GM12878 (cell line): ENCODE measurements around the gene NDNF. TPM values are rescaled to one million over a fixed set of nuclear protein-coding genes. Genes with fewer than 3 reads are reported as not detected.

Experiments
- ATAC-seq: fragments of 200-7000 bp; cut with Tn5 transposase; 3 replicates; pipeline ENCODE4 v1.9.1; 2020; ENCODE audit warnings: mild to moderate bottlenecking, moderate library complexity
- BruUV-seq: library from RNA; stranded (reverse); fragments of 400-500 nt; replicated peaks from 2 replicates; lab custom pipeline; 2021; lab: Mats Ljungman, UMichigan
- CTCF ChIA-PET: fragments of 300-600 bp; sonication (Branson Sonifier 250); formaldehyde crosslinking; extraction: SDS; loops from one replicate; lab custom pipeline; 2021; ENCODE audit warnings: inconsistent platforms; lab: Yijun Ruan, JAX
- POLR2A ChIA-PET: fragments of 350-600 bp; formaldehyde crosslinking; extraction: SDS; loops from one replicate; lab custom pipeline; 2021; ENCODE audit warnings: inconsistent platforms; lab: Charles Lee
- RAD21 ChIA-PET: fragments of 300-600 bp; sonication (Branson Sonifier 250); formaldehyde crosslinking; loops from one replicate; lab custom pipeline; 2023; ENCODE audit warnings: antibody characterized with exemption; ENCODE audit not compliant: unreplicated experiment; lab: Charles Lee
- SMC1A ChIA-PET: fragments of 300-600 bp; sonication (Branson Sonifier 250); formaldehyde crosslinking; loops from one replicate; lab custom pipeline; 2023; ENCODE audit not compliant: unreplicated experiment, uncharacterized antibody; lab: Charles Lee
- DNase-seq: peaks from one replicate; pipeline ENCODE4 v3.0.0-alpha.2; 2011; ENCODE audit warnings: low read depth, low spot score
- FAIRE-seq: peaks from 3 replicates; lab custom pipeline; 2011; peaks lifted over from hg19 to GRCh38; lab: Jason Lieb, UNC
- H2AFZ ChIP-seq: 2 replicates; pipeline ENCODE4 v1.6.0; 2011; ENCODE audit warnings: low read depth, low read length, control low read depth; ENCODE audit not compliant: control insufficient read depth
- H3K27ac ChIP-seq: 2 replicates; pipeline ENCODE4 v1.5.1; 2011; ENCODE audit warnings: control low read depth; ENCODE audit not compliant: control insufficient read depth, insufficient read depth
- H3K27me3 ChIP-seq, 2 experiments: replicated peaks in 1 of 2; 2 replicates each; pipeline versions ENCODE4 v1.6.0 to v1.6.1; 2011; ENCODE audit warnings: low read length in 1 of 2; ENCODE audit not compliant: control insufficient read depth in 2 of 2, insufficient read depth in 2 of 2
- H3K36me3 ChIP-seq, 2 experiments: 2 replicates each; pipeline ENCODE4 v1.5.1; 2011; ENCODE audit warnings: low read length in 1 of 2; ENCODE audit not compliant: control insufficient read depth in 2 of 2, insufficient read depth in 2 of 2
- H3K4me1 ChIP-seq: 2 replicates; pipeline ENCODE4 v1.6.1; 2011; ENCODE audit warnings: mild to moderate bottlenecking, low read length, moderate library complexity, mixed read lengths; ENCODE audit not compliant: control insufficient read depth, insufficient read depth
- H3K4me2 ChIP-seq: 2 replicates; pipeline ENCODE4 v1.6.0; 2011; ENCODE audit warnings: control low read depth; ENCODE audit not compliant: control insufficient read depth, insufficient read depth
- H3K4me3 ChIP-seq: fragments of 200-600 bp; sonication (generic); 2 replicates; pipeline ENCODE4 v1.5.1; 2016
- H3K79me2 ChIP-seq: 2 replicates; pipeline ENCODE4 v1.6.0; 2011; ENCODE audit warnings: low read length; ENCODE audit not compliant: control insufficient read depth, insufficient read depth
- H3K9ac ChIP-seq: 2 replicates; pipeline ENCODE4 v1.8.0; 2011; ENCODE audit warnings: low read length, control low read depth, mixed read lengths; ENCODE audit not compliant: control insufficient read depth, insufficient read depth
- H3K9me3 ChIP-seq: replicated peaks from 3 replicates; pipeline ENCODE4 v1.5.1; 2011; ENCODE audit warnings: mild to moderate bottlenecking, low read length; ENCODE audit not compliant: control insufficient read depth, insufficient read depth
- H4K20me1 ChIP-seq: 2 replicates; pipeline ENCODE4 v1.6.0; 2011; ENCODE audit not compliant: control insufficient read depth, insufficient read depth
- NR2C1 ChIP-seq: fragments of 450-650 bp; IDR thresholded peaks from 2 replicates; pipeline ENCODE4 v1.6.1; 2017; ENCODE audit warnings: antibody characterized with exemption, mild to moderate bottlenecking, moderate library complexity
- POLR2AphosphoS5 ChIP-seq: IDR thresholded peaks from 2 replicates; pipeline ENCODE4 v1.6.1; 2011; ENCODE audit warnings: mild to moderate bottlenecking, low read length, inconsistent platforms
- SUPT20H ChIP-seq: IDR thresholded peaks from 2 replicates; pipeline ENCODE4 v1.6.1; 2011; ENCODE audit warnings: low read depth, mild to moderate bottlenecking, low read length, moderate library complexity, borderline replicate concordance; ENCODE audit not compliant: control insufficient read depth
- WGBS: methylation state at CpG from one replicate; pipeline ENCODE4 v1.1.6; 2016; ENCODE audit warnings: low lambda C conversion rate; ENCODE audit not compliant: insufficient replicate concordance, insufficient coverage; ENCODE audit errors: missing lambda C conversion rate; 5-methylcytosine and 5-hydroxymethylcytosine counted together
- in situ Hi-C: fragments of 300-500 bp; cut with MboI; formaldehyde crosslinking; loops from 9 replicates; pipeline ENCODE4 v1.14.3; 2018; ENCODE audit warnings: mixed read lengths
- intact Hi-C: fragments of 100-400 bp; cut with micrococcal nuclease; formaldehyde crosslinking; loops from one replicate; pipeline ENCODE4 v1.14.2; 2022; ENCODE audit not compliant: unreplicated experiment
- polyA plus RNA-seq, 11 experiments: library from polyadenylated mRNA; depleted of rRNA in 4 of 11; unstranded in 6 of 11; stranded (reverse) in 5 of 11; fragments of >200 nt; fragmentation: Nextera tagmentation in 4 of 11; fragmentation: Illumina TruSeq in 1 of 11; extraction: Ambion mirVana in 4 of 11; extraction: Trizol in 1 of 11; gene quantifications; 1 replicate in 1 of 11; 2 replicates in 10 of 11; pipeline versions ENCODE4 v1.2.1 to v1.2.3, GENCODE V29; 2011 to 2016; ENCODE audit warnings: inconsistent platforms in 2 of 11, missing spikeins in 2 of 11, low read depth in 1 of 11
- total RNA-seq, 4 experiments: library from RNA; depleted of rRNA in 3 of 4; stranded (reverse); fragments of >200 nt in 3 of 4; fragmentation: Illumina TruSeq in 1 of 4; extraction: Trizol in 1 of 4; gene quantifications; 2 replicates each; pipeline versions ENCODE4 v1.2.1 to v1.2.3, GENCODE V29; 2013 to 2021
- TF ChIP-seq, protein P1 (sequence below): IDR thresholded peaks from 2 replicates; pipeline ENCODE4 v1.6.1; 2012; ENCODE audit warnings: mild to moderate bottlenecking, low read depth, low read length
- TF ChIP-seq, protein P2 (sequence below): fragments of 450-650 bp; IDR thresholded peaks from 2 replicates; pipeline ENCODE4 v1.6.1; 2017; ENCODE audit warnings: mild to moderate bottlenecking, moderate library complexity
- TF ChIP-seq, protein P3 (sequence below): fragments of 450-650 bp; IDR thresholded peaks from 2 replicates; pipeline ENCODE4 v1.6.1; 2017; ENCODE audit warnings: mild to moderate bottlenecking, low read depth, inconsistent platforms; ENCODE audit not compliant: poor library complexity, severe bottlenecking

Gene NDNF
- total and polyA plus RNA-seq, 10 of the 15 experiments (the other 5 are each of a cell fraction or from before 2014, with no cell fraction given), result 0.26 TPM; not detected in 9

DNA sequence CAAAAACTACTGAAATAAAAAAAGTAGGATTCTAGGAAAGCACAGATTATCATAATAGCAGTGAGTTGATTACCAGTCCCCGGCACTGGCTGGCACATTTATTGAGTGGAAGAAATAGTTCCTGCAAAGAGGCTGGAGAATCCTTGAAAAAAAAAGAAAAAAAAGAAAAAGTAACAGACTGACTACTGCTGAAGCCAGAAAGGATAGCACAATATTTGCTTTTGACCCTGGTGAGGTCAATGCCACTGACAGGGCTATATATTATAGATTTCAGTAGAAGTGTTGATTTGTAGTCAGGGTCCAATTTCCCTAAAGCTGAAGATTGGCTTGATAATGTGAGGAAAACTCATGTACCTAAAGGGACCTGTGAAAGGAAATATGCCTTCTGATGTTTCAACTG, 64.7 kb downstream of the NDNF start:
- no peaks in the 10 kb centered on the region for H4K20me1 ChIP-seq

More for the DNA sequence above, 64.7 kb downstream of the NDNF start:
- TF ChIP-seq SUPT20H (no peak), NR2C1 (no peak), POLR2AphosphoS5 (no peak)
- TF ChIP-seq, protein P1, sequence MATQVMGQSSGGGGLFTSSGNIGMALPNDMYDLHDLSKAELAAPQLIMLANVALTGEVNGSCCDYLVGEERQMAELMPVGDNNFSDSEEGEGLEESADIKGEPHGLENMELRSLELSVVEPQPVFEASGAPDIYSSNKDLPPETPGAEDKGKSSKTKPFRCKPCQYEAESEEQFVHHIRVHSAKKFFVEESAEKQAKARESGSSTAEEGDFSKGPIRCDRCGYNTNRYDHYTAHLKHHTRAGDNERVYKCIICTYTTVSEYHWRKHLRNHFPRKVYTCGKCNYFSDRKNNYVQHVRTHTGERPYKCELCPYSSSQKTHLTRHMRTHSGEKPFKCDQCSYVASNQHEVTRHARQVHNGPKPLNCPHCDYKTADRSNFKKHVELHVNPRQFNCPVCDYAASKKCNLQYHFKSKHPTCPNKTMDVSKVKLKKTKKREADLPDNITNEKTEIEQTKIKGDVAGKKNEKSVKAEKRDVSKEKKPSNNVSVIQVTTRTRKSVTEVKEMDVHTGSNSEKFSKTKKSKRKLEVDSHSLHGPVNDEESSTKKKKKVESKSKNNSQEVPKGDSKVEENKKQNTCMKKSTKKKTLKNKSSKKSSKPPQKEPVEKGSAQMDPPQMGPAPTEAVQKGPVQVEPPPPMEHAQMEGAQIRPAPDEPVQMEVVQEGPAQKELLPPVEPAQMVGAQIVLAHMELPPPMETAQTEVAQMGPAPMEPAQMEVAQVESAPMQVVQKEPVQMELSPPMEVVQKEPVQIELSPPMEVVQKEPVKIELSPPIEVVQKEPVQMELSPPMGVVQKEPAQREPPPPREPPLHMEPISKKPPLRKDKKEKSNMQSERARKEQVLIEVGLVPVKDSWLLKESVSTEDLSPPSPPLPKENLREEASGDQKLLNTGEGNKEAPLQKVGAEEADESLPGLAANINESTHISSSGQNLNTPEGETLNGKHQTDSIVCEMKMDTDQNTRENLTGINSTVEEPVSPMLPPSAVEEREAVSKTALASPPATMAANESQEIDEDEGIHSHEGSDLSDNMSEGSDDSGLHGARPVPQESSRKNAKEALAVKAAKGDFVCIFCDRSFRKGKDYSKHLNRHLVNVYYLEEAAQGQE, result no peak
- TF ChIP-seq, protein P2, sequence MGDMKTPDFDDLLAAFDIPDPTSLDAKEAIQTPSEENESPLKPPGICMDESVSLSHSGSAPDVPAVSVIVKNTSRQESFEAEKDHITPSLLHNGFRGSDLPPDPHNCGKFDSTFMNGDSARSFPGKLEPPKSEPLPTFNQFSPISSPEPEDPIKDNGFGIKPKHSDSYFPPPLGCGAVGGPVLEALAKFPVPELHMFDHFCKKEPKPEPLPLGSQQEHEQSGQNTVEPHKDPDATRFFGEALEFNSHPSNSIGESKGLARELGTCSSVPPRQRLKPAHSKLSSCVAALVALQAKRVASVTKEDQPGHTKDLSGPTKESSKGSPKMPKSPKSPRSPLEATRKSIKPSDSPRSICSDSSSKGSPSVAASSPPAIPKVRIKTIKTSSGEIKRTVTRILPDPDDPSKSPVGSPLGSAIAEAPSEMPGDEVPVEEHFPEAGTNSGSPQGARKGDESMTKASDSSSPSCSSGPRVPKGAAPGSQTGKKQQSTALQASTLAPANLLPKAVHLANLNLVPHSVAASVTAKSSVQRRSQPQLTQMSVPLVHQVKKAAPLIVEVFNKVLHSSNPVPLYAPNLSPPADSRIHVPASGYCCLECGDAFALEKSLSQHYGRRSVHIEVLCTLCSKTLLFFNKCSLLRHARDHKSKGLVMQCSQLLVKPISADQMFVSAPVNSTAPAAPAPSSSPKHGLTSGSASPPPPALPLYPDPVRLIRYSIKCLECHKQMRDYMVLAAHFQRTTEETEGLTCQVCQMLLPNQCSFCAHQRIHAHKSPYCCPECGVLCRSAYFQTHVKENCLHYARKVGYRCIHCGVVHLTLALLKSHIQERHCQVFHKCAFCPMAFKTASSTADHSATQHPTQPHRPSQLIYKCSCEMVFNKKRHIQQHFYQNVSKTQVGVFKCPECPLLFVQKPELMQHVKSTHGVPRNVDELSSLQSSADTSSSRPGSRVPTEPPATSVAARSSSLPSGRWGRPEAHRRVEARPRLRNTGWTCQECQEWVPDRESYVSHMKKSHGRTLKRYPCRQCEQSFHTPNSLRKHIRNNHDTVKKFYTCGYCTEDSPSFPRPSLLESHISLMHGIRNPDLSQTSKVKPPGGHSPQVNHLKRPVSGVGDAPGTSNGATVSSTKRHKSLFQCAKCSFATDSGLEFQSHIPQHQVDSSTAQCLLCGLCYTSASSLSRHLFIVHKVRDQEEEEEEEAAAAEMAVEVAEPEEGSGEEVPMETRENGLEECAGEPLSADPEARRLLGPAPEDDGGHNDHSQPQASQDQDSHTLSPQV, result no peak
- TF ChIP-seq, protein P3, sequence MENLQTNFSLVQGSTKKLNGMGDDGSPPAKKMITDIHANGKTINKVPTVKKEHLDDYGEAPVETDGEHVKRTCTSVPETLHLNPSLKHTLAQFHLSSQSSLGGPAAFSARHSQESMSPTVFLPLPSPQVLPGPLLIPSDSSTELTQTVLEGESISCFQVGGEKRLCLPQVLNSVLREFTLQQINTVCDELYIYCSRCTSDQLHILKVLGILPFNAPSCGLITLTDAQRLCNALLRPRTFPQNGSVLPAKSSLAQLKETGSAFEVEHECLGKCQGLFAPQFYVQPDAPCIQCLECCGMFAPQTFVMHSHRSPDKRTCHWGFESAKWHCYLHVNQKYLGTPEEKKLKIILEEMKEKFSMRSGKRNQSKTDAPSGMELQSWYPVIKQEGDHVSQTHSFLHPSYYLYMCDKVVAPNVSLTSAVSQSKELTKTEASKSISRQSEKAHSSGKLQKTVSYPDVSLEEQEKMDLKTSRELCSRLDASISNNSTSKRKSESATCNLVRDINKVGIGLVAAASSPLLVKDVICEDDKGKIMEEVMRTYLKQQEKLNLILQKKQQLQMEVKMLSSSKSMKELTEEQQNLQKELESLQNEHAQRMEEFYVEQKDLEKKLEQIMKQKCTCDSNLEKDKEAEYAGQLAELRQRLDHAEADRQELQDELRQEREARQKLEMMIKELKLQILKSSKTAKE, result no peak
- WGBS, result 0% methylated on average over 1 of the region's 1 CpG
- Histone ChIP-seq H3K27me3 (no peaks in the 10 kb centered on the region), H3K9me3 (no peaks in the 10 kb centered on the region), H3K36me3 (no peaks in the 10 kb centered on the region), H3K79me2 (no peaks in the 10 kb centered on the region), H3K4me1 (no peaks in the 10 kb centered on the region), H3K4me2 (no peak overlapping the region), H3K27ac (no peak overlapping the region), H3K9ac (no peak overlapping the region), H3K4me3 (no peak overlapping the region), H2AFZ (no peak overlapping the region)
- SMC1A ChIA-PET, result no interaction called here
- no peak for ATAC-seq
- CTCF ChIA-PET, result no interaction called here
- intact Hi-C loops, result no loop called here
- no TSS peak for BruUV-seq
- RAD21 ChIA-PET, result no interaction called here
- in situ Hi-C loops, result no loop called here
- POLR2A ChIA-PET, result no interaction called here
- DNase-seq, result no peak
- FAIRE-seq, result no peak
